Measurements from ENCODE around the gene PRSS50.
A peak's percentile ranks its signal among the peaks of the same experiment; 100 is the strongest.

The PRSS50 gene

GRCh38 chr3:46730819-46731218 lies 13.2 kb upstream of the PRSS50 start:
- intact Hi-C loops (cut with DNase I), result no loop called here
- DNase-seq, result no peak

- DNase-seq, result no peak
- intact Hi-C loops (cut with DNase I), result no loop called here
Measured at GRCh38 chr3:46729038-46729437, 11.4 kb upstream of the PRSS50 start.

DNA sequence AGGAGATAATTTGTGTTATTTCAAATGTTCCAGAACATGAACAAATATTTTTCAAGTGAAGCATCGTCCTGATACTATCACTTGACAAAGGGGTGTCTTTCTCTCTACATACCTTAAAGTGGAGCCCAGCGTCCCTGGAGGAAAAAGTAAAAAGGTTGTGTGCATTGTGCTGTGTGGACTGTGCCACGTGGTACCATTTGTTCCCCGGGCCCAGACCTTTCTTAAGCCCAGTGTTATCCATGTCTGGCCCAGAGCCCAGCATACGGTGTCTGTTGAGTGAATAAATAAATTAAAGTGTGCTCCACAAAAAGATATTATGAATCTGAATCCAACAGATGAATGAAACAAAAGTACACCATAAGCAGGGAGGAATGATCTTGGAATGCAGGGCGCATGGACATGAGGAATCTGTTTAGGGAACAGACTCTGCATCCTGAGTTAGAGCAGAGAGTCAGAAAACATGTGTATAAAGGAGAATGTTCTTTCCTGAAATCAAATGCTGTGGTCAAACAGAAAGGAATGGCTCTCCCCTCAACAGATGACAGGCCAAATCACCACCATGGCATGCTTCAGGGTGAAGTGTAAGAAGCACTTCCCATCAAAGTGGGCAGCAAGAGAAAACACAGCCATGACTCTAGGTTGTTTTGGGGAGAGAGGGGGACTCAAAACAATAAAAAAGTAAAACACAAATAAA lies 8.1 kb upstream of the PRSS50 start:
- DNase-seq, result no peak
- intact Hi-C loops (cut with DNase I), result no loop called here

DNA sequence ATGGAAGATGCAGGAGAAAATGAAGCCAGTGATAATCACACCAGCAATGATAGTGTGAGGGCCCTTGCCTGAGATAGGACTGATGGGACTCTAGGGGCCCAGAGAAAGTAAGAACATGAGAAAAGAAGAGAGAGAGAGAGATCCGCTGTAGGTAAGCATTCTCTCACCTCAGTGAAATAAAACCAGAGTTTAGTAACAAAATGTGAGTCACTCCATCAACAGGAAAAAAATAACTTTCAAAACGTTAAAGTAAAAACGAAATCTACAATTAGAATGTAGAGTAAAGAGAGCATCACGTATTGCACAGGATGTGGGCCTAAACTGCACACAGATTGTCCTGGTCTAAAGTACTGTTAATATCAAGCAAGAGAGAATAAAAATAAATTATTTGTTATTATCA lies 6.8 kb upstream of the PRSS50 start:
- no peak for DNase-seq
- intact Hi-C loops (cut with DNase I), result no loop called here

DNA sequence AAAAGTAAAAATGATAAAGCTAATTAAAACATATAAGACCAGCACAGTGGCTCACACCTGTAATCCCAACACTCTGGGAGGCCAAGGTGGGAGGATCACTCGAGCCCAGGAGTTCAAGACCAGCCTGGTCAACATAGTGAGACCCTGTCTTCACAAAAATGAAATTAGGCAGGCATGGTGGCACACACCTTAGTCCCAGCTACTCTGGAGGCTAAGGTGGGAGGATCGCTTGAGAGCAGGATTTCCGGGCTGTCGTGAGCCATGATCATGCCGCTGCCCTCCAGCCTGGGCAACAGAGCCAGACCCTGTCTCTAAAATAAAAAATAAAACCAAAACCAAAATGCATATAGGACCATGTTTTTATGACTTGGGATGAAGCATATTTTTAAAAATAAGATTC lies 4.8 kb upstream of the PRSS50 start:
- no peak for DNase-seq
- intact Hi-C loops (cut with DNase I), result no loop called here

DNA sequence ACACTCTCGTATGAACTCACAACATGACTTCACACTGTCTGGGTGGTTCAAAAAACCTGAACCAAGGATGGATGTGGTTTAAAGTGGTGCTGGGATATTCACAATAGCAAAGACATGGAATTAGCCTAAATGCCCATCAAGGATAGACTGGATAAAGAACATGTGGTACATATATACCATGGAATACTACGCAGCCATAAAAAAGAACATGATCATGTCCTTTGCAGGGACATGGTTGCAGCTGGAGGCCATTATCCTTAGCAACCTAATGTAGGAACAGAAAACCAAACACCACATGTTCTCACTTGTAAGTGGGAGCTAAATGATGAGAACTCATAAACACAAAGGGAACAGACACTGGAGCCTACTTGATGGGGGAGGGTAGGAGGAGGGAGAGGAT lies 3.3 kb upstream of the PRSS50 start:
- intact Hi-C loops (cut with DNase I), result no loop called here
- DNase-seq, result no peak

DNA sequence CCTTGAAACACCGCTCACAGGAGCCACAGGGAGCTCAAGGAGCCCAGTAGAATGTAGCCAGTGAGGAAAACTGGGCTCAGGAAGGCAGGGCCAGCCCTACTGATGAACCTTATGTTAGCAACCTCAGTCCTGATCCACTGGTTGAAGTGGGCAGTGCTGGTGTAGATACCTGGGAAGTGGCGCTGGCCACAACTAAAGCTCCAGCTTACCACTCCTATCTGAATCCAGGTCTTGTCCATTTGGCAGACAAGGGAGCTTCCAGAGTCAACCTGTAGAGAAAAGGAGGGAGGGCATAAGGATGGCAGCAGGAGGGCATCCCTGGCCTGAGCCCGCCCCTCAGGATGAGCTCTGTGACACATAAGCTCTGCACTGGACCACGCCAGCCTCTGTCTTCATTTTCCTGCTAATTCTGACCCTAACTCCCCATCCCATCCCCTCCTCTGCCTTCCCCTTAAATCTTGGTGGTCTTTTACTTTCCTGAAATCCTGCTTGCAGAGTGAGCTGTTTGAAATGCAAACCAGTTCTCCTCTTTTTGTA lies 2.1 kb upstream of the PRSS50 start:
- intact Hi-C loops (cut with DNase I), result no loop called here
- peak in 3 of 10 donors; percentile 0 to 37 (median 2) for DNase-seq

GRCh38 chr3:46719044-46719565 lies 1.4 kb upstream of the PRSS50 start:
- peak in 1 of 10 donors; percentile 45 for DNase-seq
- intact Hi-C loops (cut with DNase I), result no loop called here

- intact Hi-C loops (cut with DNase I), result no loop called here
- DNase-seq, result peak in 3 of 10 donors; percentile 5 to 71 (median 7)
Measured at GRCh38 chr3:46716461-46717441, 918 bp downstream of the PRSS50 start.

GRCh38 chr3:46715507-46716175 lies 2.0 kb downstream of the PRSS50 start:
- DNase-seq, result peak in 4 of 10 donors; percentile 7 to 55 (median 29)
- intact Hi-C loops (cut with DNase I), result no loop called here

DNA sequence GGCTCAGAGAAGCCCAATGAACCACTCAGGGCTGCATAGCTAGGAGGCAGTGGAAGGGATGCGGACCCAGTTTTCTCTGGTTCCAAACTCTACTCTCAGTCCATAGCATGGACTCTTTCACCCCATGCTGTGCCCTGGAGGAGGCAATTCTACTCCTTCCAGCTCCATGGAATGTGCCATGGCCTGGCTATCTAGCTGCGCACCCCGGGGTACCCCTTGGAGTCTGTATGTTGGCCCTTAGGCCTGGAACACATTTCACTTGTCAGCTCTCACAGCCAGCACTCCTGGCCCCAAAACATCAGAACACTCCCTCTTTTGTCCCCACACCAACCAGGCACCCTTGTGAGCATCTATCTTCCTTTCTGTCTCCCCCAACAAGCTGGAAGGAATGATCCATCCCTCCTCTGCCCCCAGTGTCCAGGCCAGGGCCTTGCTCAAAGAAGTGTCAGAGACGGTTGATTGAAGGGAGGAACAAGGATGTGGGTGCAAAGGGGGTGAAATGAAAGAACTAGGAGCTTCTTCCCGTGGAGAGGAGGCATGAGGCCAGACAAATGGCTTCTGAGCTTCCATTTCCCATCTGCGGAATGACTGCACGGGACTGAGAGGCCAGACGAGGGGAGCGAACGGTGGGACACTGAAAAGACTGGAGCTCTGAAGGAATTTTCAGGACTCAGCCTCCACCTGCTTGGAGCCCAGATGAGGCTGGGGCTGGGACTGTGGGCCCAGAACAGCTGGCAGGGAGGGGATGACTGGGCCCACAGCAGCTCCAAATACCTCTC lies 2.8 kb downstream of the PRSS50 start:
- peak in 4 of 10 donors; percentile 0 to 62 (median 24) for DNase-seq
- intact Hi-C loops (cut with DNase I), result no loop called here

- DNase-seq, result peak in 6 of 10 donors; percentile 9 to 81 (median 40)
Measured at GRCh38 chr3:46713898-46714552, 3.6 kb downstream of the PRSS50 start.

GRCh38 chr3:46713050-46713897 lies 4.4 kb downstream of the PRSS50 start:
- DNase-seq, result peak in 6 of 10 donors; percentile 2 to 67 (median 38)
- intact Hi-C loops (cut with DNase I), result no loop called here

More at GRCh38 chr3:46713898-46714552, 3.6 kb downstream of the PRSS50 start:
- intact Hi-C loops (cut with DNase I), result no loop called here

- intact Hi-C loops (cut with DNase I), result no loop called here
Measured at GRCh38 chr3:46712191-46713049, 5.2 kb downstream of the PRSS50 start.

DNA sequence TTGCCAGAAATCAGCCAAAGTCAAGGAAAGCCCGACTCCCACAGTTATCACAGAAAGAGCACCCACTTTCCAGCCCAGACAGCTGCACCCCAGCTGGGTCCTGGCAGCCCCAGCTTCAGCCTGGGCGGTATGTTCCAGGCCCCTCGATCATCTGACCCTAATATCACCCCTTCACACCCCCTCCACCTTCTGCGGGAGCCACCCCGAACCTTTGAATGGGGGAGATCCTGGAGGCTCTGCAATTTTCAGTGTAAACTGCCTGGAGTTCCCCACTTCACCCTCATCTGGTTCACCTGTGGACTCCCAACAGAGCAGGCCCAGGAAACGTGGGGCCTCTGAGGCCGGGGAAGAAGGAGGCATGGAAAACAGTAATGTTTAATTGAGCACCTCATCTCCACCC lies 5.9 kb downstream of the PRSS50 start:
- intact Hi-C loops (cut with DNase I), result no loop called here
- peak in 2 of 10 donors; percentile 19 to 28 for DNase-seq

More at GRCh38 chr3:46712191-46713049, 5.2 kb downstream of the PRSS50 start:
- peak in 5 of 10 donors; percentile 2 to 57 (median 27) for DNase-seq

DNA sequence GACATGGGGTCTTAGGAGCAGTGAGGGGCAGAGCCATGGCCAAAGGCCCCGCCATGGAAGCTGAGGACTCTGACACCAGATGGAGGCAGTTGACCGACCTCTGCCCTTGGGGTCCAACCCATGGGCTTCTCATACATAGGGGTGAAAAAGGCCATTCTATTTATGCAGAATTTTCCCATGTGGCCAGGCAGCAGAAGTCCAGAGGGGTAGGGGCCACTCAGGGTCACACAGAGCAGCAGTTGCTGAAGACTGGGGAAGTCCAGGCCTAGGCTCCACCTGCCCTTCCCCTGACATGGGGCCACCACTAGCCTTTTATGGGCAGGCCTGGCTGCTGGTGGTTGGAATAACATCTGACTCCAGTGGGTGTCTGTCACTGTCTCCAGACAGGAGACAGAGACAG lies 6.4 kb downstream of the PRSS50 start:
- intact Hi-C loops (cut with DNase I), result no loop called here
- DNase-seq, result peak in 4 of 10 donors; percentile 1 to 61 (median 16)

DNA sequence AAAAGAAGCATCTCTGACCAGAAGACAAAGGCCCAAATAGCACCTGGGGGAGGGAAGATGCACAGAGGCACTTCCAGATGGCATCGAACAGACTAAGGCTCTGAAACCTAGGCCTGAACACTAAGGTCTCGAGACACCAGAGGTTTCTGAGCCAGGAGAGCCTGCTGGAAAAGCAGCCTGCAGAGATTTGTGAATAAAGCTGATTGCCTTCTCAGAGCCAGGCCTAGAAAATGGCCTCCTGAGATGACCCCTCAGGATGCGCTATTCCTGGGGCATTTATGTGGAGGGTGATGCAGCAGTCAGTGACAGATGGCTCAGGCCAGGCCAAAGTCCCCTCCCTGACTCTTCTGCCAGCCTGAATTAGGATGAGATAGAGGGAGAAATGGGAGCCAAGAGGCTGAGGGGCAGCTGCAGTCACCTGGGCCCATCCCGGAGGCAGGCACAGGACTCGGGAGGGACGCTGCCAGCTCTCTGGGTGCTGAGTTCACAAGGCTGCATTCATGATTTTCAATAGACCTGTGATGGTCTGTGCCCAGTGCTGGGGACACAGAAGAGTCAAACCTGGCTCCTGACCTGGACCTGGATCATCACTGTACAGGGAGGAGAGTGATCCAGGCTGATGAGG lies 6.9 kb downstream of the PRSS50 start:
- peak in 5 of 10 donors; percentile 2 to 72 (median 42) for DNase-seq
- intact Hi-C loops (cut with DNase I), result no loop called here
